Loucy (cell line): ENCODE measurements around the gene LMO2.

Experiments used
- CTCF ChIP-seq: fragments of 200-600 bp; sonication (generic); conservative IDR thresholded peaks from 2 replicates; pipeline ENCODE4 v1.5.1; 2014; ENCODE audit warnings: mild to moderate bottlenecking, antibody characterized with exemption, low read length
- EZH2phosphoT487 ChIP-seq: fragments of 200-600 bp; IDR thresholded peaks from 2 replicates; pipeline ENCODE4 v1.6.1; 2018; ENCODE audit warnings: antibody characterized with exemption, mild to moderate bottlenecking, moderate library complexity, borderline replicate concordance

- TF ChIP-seq CTCF (no peak), EZH2phosphoT487 (no peak)
Observed at GRCh38 chr11:33877038-33877437, 14.8 kb downstream of the LMO2 start.
